Tibial artery (tissue), 4 donors: ENCODE measurements around the gene HDAC11.
A peak's percentile ranks its signal among the peaks of the same experiment; 100 is the strongest.
"Not testable (repeated sequence)": the region's sequence is repeated elsewhere in the genome, so short reads cannot be mapped to it uniquely, and the experiment has no call there.

ENCODE experiments used
- DNase-seq, 2 donors: peaks; one replicate each; pipeline ENCODE4 v3.0.0-alpha.2; 2019
- H3K27ac ChIP-seq, 2 donors: fragments of 200-600 bp; sonication (generic) in 1 of 2; 1 replicate in 1 of 2; 2 replicates in 1 of 2; pipeline ENCODE4 v1.5.1; 2018 to 2019; ENCODE audit warnings: mild to moderate bottlenecking in 1 of 2
- H3K27me3 ChIP-seq, 2 donors: fragments of 200-600 bp; sonication (generic) in 1 of 2; one replicate each; pipeline versions ENCODE4 v1.5.1 to v1.6.0; 2016 to 2019
- H3K36me3 ChIP-seq, 3 donors: fragments of 200-600 bp; sonication (generic) in 2 of 3; one replicate each; pipeline ENCODE4 v1.5.1; 2016 to 2019; ENCODE audit warnings: mild to moderate bottlenecking in 2 of 3
- H3K4me1 ChIP-seq, 4 donors: fragments of 200-600 bp; sonication (generic) in 2 of 4; 1 replicate in 3 of 4; 2 replicates in 1 of 4; pipeline ENCODE4 v1.5.1; 2016 to 2019
- H3K4me3 ChIP-seq, 2 donors: fragments of 200-600 bp; sonication (generic) in 1 of 2; 1 replicate in 1 of 2; 2 replicates in 1 of 2; pipeline ENCODE4 v1.5.1; 2018 to 2019; ENCODE audit warnings: mild to moderate bottlenecking in 2 of 2
- H3K9me3 ChIP-seq, 3 donors: fragments of 200-600 bp; sonication (generic) in 1 of 3; one replicate each; pipeline ENCODE4 v1.5.1; 2016 to 2019
- CTCF ChIP-seq, 2 experiments: fragments of 200-600 bp in 1 of 2; fragments of 450-650 bp in 1 of 2; IDR thresholded peaks; one replicate each; pipeline ENCODE4 v1.5.1; 2017 to 2019; ENCODE audit warnings: antibody characterized with exemption in 2 of 2, mild to moderate bottlenecking in 1 of 2, moderate library complexity in 1 of 2
- intact Hi-C: fragments of 100-400 bp; cut with DNase I; formaldehyde crosslinking; loops from one replicate; pipeline ENCODE4 v1.15.0; 2023; ENCODE audit warnings: low total_unique reads

The HDAC11 gene

GRCh38 chr3:13520326-13520880 is 40.3 kb downstream of the HDAC11 start:
- Histone ChIP-seq H3K27ac (peak overlapping the region; percentile 12 to 61), H3K4me3 (no peak overlapping the region), H3K36me3 (no peaks in the 10 kb centered on the region), H3K27me3 (no peaks in the 10 kb centered on the region), H3K4me1 (peaks cover 0 to 38% (median 22%) of the 10 kb centered on the region in 4 donors), H3K9me3 (no peaks in the 10 kb centered on the region)
- no peak for DNase-seq
- no peak for TF ChIP-seq CTCF (IDR thresholded peaks at IDR 0.05)
- intact Hi-C loops, result no loop called here

GRCh38 chr3:13521309-13521708 is 41.2 kb downstream of the HDAC11 start:
- Histone ChIP-seq H3K4me1 (peaks cover 0 to 30% (median 19%) of the 10 kb centered on the region in 4 donors), H3K27ac (no peak overlapping the region), H3K36me3 (no peaks in the 10 kb centered on the region), H3K27me3 (no peaks in the 10 kb centered on the region), H3K4me3 (no peak overlapping the region), H3K9me3 (no peaks in the 10 kb centered on the region)
- no peak for TF ChIP-seq CTCF (IDR thresholded peaks at IDR 0.05)
- intact Hi-C loops, result no loop called here
- no peak for DNase-seq

GRCh38 chr3:13521749-13522148 is 41.6 kb downstream of the HDAC11 start:
- H3K27me3 ChIP-seq, H3K27ac ChIP-seq, DNase-seq, H3K9me3 ChIP-seq, H3K36me3 ChIP-seq, H3K4me3 ChIP-seq, intact Hi-C loops: not testable (repeated sequence)
- H3K4me1 ChIP-seq, result peaks cover 0 to 26% (median 17%) of the 10 kb centered on the region in 4 donors

GRCh38 chr3:13522236-13522635 is 42.1 kb downstream of the HDAC11 start:
- H3K36me3 ChIP-seq, result no peaks in the 10 kb centered on the region
- H3K4me1 ChIP-seq, result peaks cover 0 to 21% (median 13%) of the 10 kb centered on the region in 4 donors
- H3K27ac ChIP-seq, result no peak overlapping the region
- H3K4me3 ChIP-seq, result no peak overlapping the region
- intact Hi-C loops, result no loop called here
- H3K27me3 ChIP-seq, result no peaks in the 10 kb centered on the region
- H3K9me3 ChIP-seq, result no peaks in the 10 kb centered on the region
- TF ChIP-seq CTCF (IDR thresholded peaks at IDR 0.05), result no peak
- DNase-seq, result no peak

- H3K27me3 ChIP-seq, result peaks cover 0 to 3% of the 10 kb centered on the region in 2 donors
- H3K27ac ChIP-seq, result no peak overlapping the region
- peaks cover 0 to 7% (median 0%) of the 10 kb centered on the region in 4 donors for H3K4me1 ChIP-seq
- no peaks in the 10 kb centered on the region for H3K36me3 ChIP-seq
- no peak for DNase-seq
- intact Hi-C loops, result no loop called here
- H3K4me3 ChIP-seq, result no peak overlapping the region
- TF ChIP-seq CTCF (IDR thresholded peaks at IDR 0.05), result no peak
- H3K9me3 ChIP-seq, result no peaks in the 10 kb centered on the region
Measured at GRCh38 chr3:13524979-13525669, 45.0 kb downstream of the HDAC11 start.

- Histone ChIP-seq H3K4me3 (no peak overlapping the region), H3K27ac (peak overlapping the region in 1 of 2 donors; percentile 19), H3K36me3 (no peaks in the 10 kb centered on the region), H3K27me3 (peaks cover 0 to 3% of the 10 kb centered on the region in 2 donors), H3K9me3 (no peaks in the 10 kb centered on the region), H3K4me1 (peaks cover 0 to 7% (median 0%) of the 10 kb centered on the region in 4 donors)
- no peak for TF ChIP-seq CTCF (IDR thresholded peaks at IDR 0.05)
- no peak for DNase-seq
- intact Hi-C loops, result no loop called here
Measured at GRCh38 chr3:13525827-13526625, 45.9 kb downstream of the HDAC11 start.
